ACC112 (cell line): Measurements from ENCODE around the gene HPSE2.
"Not testable (repeated sequence)": the region's sequence is repeated elsewhere in the genome, so short reads cannot be mapped to it uniquely, and the experiment has no call there.

ENCODE experiments used
- H2AFZ ChIP-seq: fragments of 200-600 bp; sonication (generic); one replicate; pipeline ENCODE4 v1.6.0; 2017; ENCODE audit warnings: antibody characterized with exemption, low read length; ENCODE audit not compliant: unreplicated experiment
- H3K27ac ChIP-seq: fragments of 200-600 bp; sonication (generic); 2 replicates; pipeline ENCODE4 v1.5.1; 2014; ENCODE audit warnings: low read depth, mild to moderate bottlenecking, antibody characterized with exemption, low read length, moderate library complexity
- H3K27me3 ChIP-seq: fragments of 200-600 bp; sonication (generic); 2 replicates; pipeline ENCODE4 v1.6.1; 2014; ENCODE audit warnings: mild to moderate bottlenecking, antibody characterized with exemption, low read length, moderate library complexity, mixed read lengths; ENCODE audit not compliant: insufficient read depth
- H3K36me3 ChIP-seq: fragments of 200-600 bp; sonication (generic); 2 replicates; pipeline ENCODE4 v1.6.1; 2016; ENCODE audit warnings: mild to moderate bottlenecking, antibody characterized with exemption, low read length, moderate library complexity, mixed read lengths; ENCODE audit not compliant: insufficient read depth
- H3K4me1 ChIP-seq: fragments of 200-600 bp; sonication (generic); one replicate; pipeline ENCODE4 v1.6.1; 2016; ENCODE audit warnings: low read length, mixed read lengths; ENCODE audit not compliant: insufficient read depth, unreplicated experiment, control insufficient read depth
- H3K4me3 ChIP-seq: fragments of 200-600 bp; sonication (generic); 2 replicates; pipeline ENCODE4 v1.5.1; 2014; ENCODE audit warnings: mild to moderate bottlenecking, low read depth, low read length
- H3K79me2 ChIP-seq: fragments of 200-600 bp; sonication (generic); one replicate; pipeline ENCODE4 v1.6.0; 2016; ENCODE audit warnings: low read length; ENCODE audit not compliant: control insufficient read depth, unreplicated experiment, insufficient read depth

Gene HPSE2

GRCh38 chr10:98519841-98520240 lies 715.8 kb downstream of the HPSE2 start:
- H3K27ac ChIP-seq: no peak overlapping the region
- H3K27me3 ChIP-seq: peaks cover 13% of the 10 kb centered on the region
- H3K4me1 ChIP-seq: no peaks in the 10 kb centered on the region
- no peaks in the 10 kb centered on the region for H3K36me3 ChIP-seq
- no peaks in the 10 kb centered on the region for H3K79me2 ChIP-seq
- no peak overlapping the region for H3K4me3 ChIP-seq
- no peak overlapping the region for H2AFZ ChIP-seq

GRCh38 chr10:98517672-98518071 lies 718.0 kb downstream of the HPSE2 start:
- H3K79me2 ChIP-seq: no peaks in the 10 kb centered on the region
- H2AFZ ChIP-seq: no peak overlapping the region
- H3K4me1 ChIP-seq: no peaks in the 10 kb centered on the region
- no peak overlapping the region for H3K4me3 ChIP-seq
- no peaks in the 10 kb centered on the region for H3K36me3 ChIP-seq
- H3K27me3 ChIP-seq: peaks cover 13% of the 10 kb centered on the region
- no peak overlapping the region for H3K27ac ChIP-seq

DNA sequence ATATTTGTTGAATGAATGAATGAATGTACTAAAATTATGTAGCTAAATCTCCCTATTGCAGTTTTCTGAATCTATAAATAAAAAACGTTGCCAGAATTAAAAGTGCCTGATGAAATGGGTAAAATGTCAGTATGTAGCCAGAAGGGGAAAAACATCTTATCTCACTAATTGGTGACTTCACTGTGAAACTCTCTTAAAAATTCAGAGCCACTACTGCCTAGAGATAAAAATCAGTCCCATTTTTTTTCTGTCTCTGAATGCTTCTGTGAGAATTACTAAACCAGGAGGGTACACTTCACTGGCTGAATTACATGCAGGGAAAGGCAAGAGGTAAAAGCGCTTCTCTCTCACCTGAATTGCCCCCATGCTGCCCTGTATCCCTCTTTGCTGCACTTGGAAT lies 719.3 kb downstream of the HPSE2 start:
- Histone ChIP-seq H3K27ac (no peak overlapping the region), H3K36me3 (no peaks in the 10 kb centered on the region), H3K27me3 (peaks cover 13% of the 10 kb centered on the region), H2AFZ (no peak overlapping the region), H3K4me1 (no peaks in the 10 kb centered on the region), H3K79me2 (no peaks in the 10 kb centered on the region), H3K4me3 (no peak overlapping the region)

DNA sequence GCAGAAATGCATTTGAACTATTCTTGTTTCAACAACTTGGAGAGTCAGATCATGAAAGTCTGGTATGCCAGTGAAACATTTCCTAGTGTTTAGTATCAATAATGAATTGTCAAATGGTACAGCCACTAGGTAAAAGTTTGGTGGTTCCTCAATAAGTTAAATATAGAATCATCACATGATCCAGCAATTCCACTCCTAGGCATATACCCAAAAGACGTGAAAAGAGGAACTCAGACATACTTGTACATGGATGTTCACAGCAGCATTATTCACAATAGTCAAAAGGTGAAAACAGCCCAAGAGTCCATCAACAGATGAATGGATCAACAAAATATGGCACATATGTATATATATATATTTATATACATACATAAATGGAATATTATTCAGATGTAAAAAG lies 721.9 kb downstream of the HPSE2 start:
- H3K27me3 ChIP-seq: peaks cover 13% of the 10 kb centered on the region
- no peaks in the 10 kb centered on the region for H3K79me2 ChIP-seq
- no peak overlapping the region for H3K27ac ChIP-seq
- H3K4me1 ChIP-seq: no peaks in the 10 kb centered on the region
- H3K36me3 ChIP-seq: no peaks in the 10 kb centered on the region
- H2AFZ ChIP-seq: no peak overlapping the region
- H3K4me3 ChIP-seq: no peak overlapping the region

GRCh38 chr10:98511876-98512275 lies 723.8 kb downstream of the HPSE2 start:
- H2AFZ ChIP-seq: no peak overlapping the region
- H3K27ac ChIP-seq: no peak overlapping the region
- H3K27me3 ChIP-seq: peaks cover 25% of the 10 kb centered on the region
- no peaks in the 10 kb centered on the region for H3K79me2 ChIP-seq
- H3K4me3 ChIP-seq: no peak overlapping the region
- H3K4me1 ChIP-seq: no peaks in the 10 kb centered on the region
- H3K36me3 ChIP-seq: no peaks in the 10 kb centered on the region

GRCh38 chr10:98510412-98510995 lies 725.1 kb downstream of the HPSE2 start:
- Histone ChIP-seq H3K79me2 (no peaks in the 10 kb centered on the region), H3K27me3 (peaks cover 20% of the 10 kb centered on the region), H2AFZ (no peak overlapping the region), H3K27ac (no peak overlapping the region), H3K4me1 (no peaks in the 10 kb centered on the region), H3K36me3 (no peaks in the 10 kb centered on the region), H3K4me3 (no peak overlapping the region)

DNA sequence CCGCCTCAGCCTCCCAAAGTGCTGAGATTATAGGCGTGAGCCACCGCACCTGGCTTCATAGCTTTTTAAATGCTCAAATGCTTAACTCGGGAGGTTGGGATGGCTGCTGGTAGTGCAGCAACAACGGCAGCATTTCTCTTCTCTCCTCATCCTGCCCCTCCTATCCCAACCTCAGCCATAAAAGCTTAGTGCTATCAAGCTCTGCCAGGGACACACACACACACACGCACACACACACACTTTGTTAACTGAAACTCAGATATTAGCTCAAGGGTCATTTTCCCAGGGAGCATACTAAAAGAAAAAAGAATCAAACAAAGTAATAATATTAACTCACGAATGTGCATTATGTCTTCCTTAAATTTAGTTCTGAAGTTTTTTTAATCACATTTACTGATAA lies 725.9 kb downstream of the HPSE2 start:
- no peak overlapping the region for H3K27ac ChIP-seq
- H3K36me3 ChIP-seq: no peaks in the 10 kb centered on the region
- H3K4me1 ChIP-seq: no peaks in the 10 kb centered on the region
- no peaks in the 10 kb centered on the region for H3K79me2 ChIP-seq
- no peak overlapping the region for H2AFZ ChIP-seq
- peaks cover 21% of the 10 kb centered on the region; the same call in 1 of the 2 replicates for H3K27me3 ChIP-seq
- no peak overlapping the region for H3K4me3 ChIP-seq

- not testable (repeated sequence) for H3K4me1 ChIP-seq, H3K79me2 ChIP-seq, H2AFZ ChIP-seq, H3K27ac ChIP-seq, H3K4me3 ChIP-seq, H3K36me3 ChIP-seq
- peaks cover 12% of the 10 kb centered on the region; the same call in 1 of the 2 replicates for H3K27me3 ChIP-seq
These were observed 733.1 kb downstream of the HPSE2 start for GRCh38 chr10:98502535-98502934.

GRCh38 chr10:98492763-98493162 lies 742.9 kb downstream of the HPSE2 start:
- H3K79me2 ChIP-seq: no peaks in the 10 kb centered on the region
- H3K27me3 ChIP-seq: peaks cover 12% of the 10 kb centered on the region
- H3K4me1 ChIP-seq: no peaks in the 10 kb centered on the region
- H3K27ac ChIP-seq: no peak overlapping the region
- H2AFZ ChIP-seq: no peak overlapping the region
- H3K36me3 ChIP-seq: no peaks in the 10 kb centered on the region
- no peak overlapping the region for H3K4me3 ChIP-seq

DNA sequence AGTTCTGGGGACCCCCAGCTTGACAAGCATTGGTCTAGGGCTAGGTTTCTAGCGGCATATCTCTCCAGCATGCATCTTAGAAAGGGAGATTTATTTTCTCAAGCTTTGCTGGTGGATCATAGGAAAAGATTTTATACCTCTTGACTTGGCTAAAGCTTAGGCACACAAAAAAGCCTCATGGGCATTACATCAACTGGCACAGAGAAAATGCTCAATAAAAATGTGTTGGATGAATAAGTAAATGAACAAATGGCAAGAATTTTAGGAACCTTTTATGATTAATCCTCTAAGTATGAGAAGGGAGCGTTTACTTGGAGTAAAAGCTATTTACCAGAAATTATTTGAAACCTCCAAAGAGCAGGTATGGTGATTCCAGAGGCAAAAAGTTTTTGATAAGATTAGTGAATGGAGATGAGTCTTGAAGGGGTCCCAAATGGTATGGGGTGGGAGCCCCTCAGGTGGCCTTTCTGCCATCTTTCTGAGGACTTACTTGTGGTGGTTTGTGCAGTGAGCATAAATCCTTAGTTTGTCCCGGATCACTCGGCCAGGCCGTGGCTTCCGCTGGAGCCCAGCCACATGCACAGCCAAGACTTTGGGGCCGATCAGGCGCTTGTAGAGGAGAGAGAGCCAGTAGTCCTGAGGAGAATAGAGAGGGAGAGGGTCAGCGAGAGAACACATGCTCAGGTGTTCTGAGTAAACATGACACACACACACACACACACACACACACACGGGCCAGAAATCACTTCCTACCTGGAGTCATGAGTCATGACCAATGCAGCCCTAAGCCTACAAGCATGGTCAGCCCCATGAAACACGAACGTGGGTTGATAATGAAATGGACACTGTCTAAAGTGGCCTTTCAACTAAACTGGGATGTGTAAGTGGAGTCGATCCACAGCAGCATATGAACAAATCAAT lies 745.8 kb downstream of the HPSE2 start:
- no peaks in the 10 kb centered on the region for H3K4me1 ChIP-seq
- H3K79me2 ChIP-seq: no peaks in the 10 kb centered on the region
- H3K36me3 ChIP-seq: no peaks in the 10 kb centered on the region
- peaks cover 7% of the 10 kb centered on the region for H3K27me3 ChIP-seq
- H3K27ac ChIP-seq: no peak overlapping the region
- no peak overlapping the region for H2AFZ ChIP-seq
- H3K4me3 ChIP-seq: no peak overlapping the region
